ENCODE measurements around the gene SLC28A1. TPM values are rescaled to one million over a fixed set of nuclear protein-coding genes. Genes with fewer than 3 reads are reported as not detected.

Gene SLC28A1
- total and polyA plus RNA-seq, 2 of the 4 experiments (the other 2 are of a cell fraction) = not detected

DNA sequence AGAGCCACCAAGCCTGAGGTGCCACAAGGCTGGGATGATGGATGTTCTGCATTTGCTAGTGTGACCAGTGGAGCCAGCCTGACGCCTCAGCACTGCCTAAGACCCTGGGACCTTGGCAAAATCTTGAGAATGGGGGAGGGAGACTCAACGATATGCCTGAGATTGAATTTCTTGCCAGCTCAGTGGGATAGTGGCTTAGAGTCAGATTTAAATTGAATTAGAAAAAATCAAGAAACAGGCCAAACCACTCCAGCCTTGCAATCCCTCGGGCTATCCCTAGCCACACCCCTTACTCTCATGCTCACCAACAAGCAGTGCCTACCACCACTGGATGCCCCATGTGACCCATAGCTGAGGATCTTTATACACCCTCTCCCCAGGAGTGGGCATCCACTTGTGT, 78.5 kb downstream of the SLC28A1 start:
- no peaks in the 10 kb centered on the region for H3K27me3 ChIP-seq (ENCODE audit: control insufficient read depth, insufficient read depth, low read length)
- H3K36me3 ChIP-seq (ENCODE audit: control insufficient read depth, insufficient read depth, low read length) = no peaks in the 10 kb centered on the region
- no peak overlapping the region for H3K4me3 ChIP-seq (ENCODE audit: insufficient read depth, low read depth, low read length)
- H3K23ac ChIP-seq (ENCODE audit: low read depth, low read length) = peak overlapping the region; percentile 41; the same call in 1 of the 2 replicates
- H4K5ac ChIP-seq (ENCODE audit: low read depth, low read length) = no peak overlapping the region
- H3K79me1 ChIP-seq (ENCODE audit: low read depth in 1 of 2, low read length in 2 of 2) = no peaks in the 10 kb centered on the region
- ATAC-seq (ENCODE audit: low read depth) (no peak), DNase-seq (no peak)
- H3K9me3 ChIP-seq (ENCODE audit: control insufficient read depth, insufficient read depth, low read length) = peaks cover 5% of the 10 kb centered on the region
- H3K9me1 ChIP-seq (ENCODE audit: insufficient read depth, low read length) = peaks cover 11% of the 10 kb centered on the region
- TF ChIP-seq CEBPB (IDR thresholded peaks at IDR 0.05; ENCODE audit: low read depth, low read length) (no peak), BHLHE40 (IDR thresholded peaks at IDR 0.05; ENCODE audit: low read depth, low read length) (no peak)
- no peak overlapping the region; the same call in 1 of the 2 replicates for H3K4ac ChIP-seq (ENCODE audit: low read depth, low read length)
- CTCF ChIA-PET = no interaction called here
- no peak overlapping the region for H3K9ac ChIP-seq (ENCODE audit: low read depth, low read length)
- H2AK9ac ChIP-seq (replicated peaks; ENCODE audit: low read depth, low read length, poor library complexity) = no peak overlapping the region
- H3K4me1 ChIP-seq (ENCODE audit: control insufficient read depth, insufficient read depth, low read length) = peaks cover 6% of the 10 kb centered on the region
- no peak overlapping the region for H4K8ac ChIP-seq (ENCODE audit: low read depth in 2 of 2, low read length in 2 of 2)
- WGBS, 2 experiments (ENCODE audit: extremely low coverage in 2 of 2, insufficient read length in 1 of 2) = no CpG with 5 or more reads among the region's 3 CpGs
- 0 out of 2 replicates have a peak overlapping the region, but pooled peaks have one; percentile 1 for H2BK20ac ChIP-seq (ENCODE audit: low read depth, low read length)
- intact Hi-C loops (cut with micrococcal nuclease) = no loop called here
- no peaks in the 10 kb centered on the region for H4K20me1 ChIP-seq (ENCODE audit: insufficient read depth, low read length)
- H3K18ac ChIP-seq (ENCODE audit: low read depth, low read length) = no peak overlapping the region
- peak overlapping the region; percentile 26 for H2AFZ ChIP-seq (replicated peaks; ENCODE audit: low read length, poor library complexity)
- no peak overlapping the region for H2BK5ac ChIP-seq (ENCODE audit: low read depth, low read length, poor library complexity, severe bottlenecking)
- peak overlapping the region; percentile 24; the same call in 1 of the 2 replicates for H3K14ac ChIP-seq (replicated peaks; ENCODE audit: low read depth, low read length)
- dilution Hi-C loops (cut with HindIII; ENCODE audit: low sequenced_read_pairs, unreplicated experiment) = no loop called here
- 0 out of 2 replicates have a peak overlapping the region, but pooled peaks have one; percentile 42 for H2BK120ac ChIP-seq (ENCODE audit: low read depth, low read length)
- POLR2A ChIA-PET (ENCODE audit: unreplicated experiment) = no interaction called here
- H3K56ac ChIP-seq (ENCODE audit: extremely low read depth, insufficient read depth, low read length) = no peak overlapping the region
- peak overlapping the region; percentile 87 for H2AK5ac ChIP-seq (ENCODE audit: low read depth, low read length)
- no peak overlapping the region for H3K27ac ChIP-seq (ENCODE audit: insufficient read depth, low read length)
- H3K4me2 ChIP-seq (ENCODE audit: low read depth, low read length) = no peak overlapping the region
- BruUV-seq (replicated peaks) = no TSS peak
- in situ Hi-C loops (cut with MboI; ENCODE audit: low sequenced_read_pairs) = loop anchor here (25.0 kb wide), 1 partner anchor 324 kb away; no protein-coding TSS in a partner anchor
- peak overlapping the region; percentile 36; the same call in 1 of the 3 replicates for H2BK15ac ChIP-seq (ENCODE audit: low read depth, low read length)
- H4K91ac ChIP-seq (ENCODE audit: insufficient read depth, low read depth, low read length) = no peak overlapping the region; the same call in 1 of the 2 replicates
